Measurements from ENCODE around the gene SFRP2.

- TF ChIP-seq CTCF (IDR thresholded peaks at IDR 0.05; ENCODE audit: insufficient read depth, low read length) (no peak), SPI1 (IDR thresholded peaks at IDR 0.05; ENCODE audit: borderline replicate concordance, low read depth) (no peak), REST (IDR thresholded peaks at IDR 0.05; ENCODE audit: insufficient replicate concordance, low read depth) (no peak), POLR2AphosphoS5 (IDR thresholded peaks at IDR 0.05; ENCODE audit: low read depth) (no peak), GABPA (IDR thresholded peaks at IDR 0.05; ENCODE audit: low read depth) (no peak)
Observed at GRCh38 chr4:153806073-153806472, 17.2 kb upstream of the SFRP2 start.
